Measurements from ENCODE around the gene ZC3H12A.

ZC3H12A gene

GRCh38 chr1:37448185-37448584 lies 26.2 kb upstream of the ZC3H12A start:
- no peak for TF ChIP-seq ZNF8 (CRISPR knock-in tag; IDR thresholded peaks at IDR 0.05)
- TF ChIP-seq ESRRG (CRISPR knock-in tag; IDR thresholded peaks at IDR 0.05): no peak
- TF ChIP-seq, protein P1, sequence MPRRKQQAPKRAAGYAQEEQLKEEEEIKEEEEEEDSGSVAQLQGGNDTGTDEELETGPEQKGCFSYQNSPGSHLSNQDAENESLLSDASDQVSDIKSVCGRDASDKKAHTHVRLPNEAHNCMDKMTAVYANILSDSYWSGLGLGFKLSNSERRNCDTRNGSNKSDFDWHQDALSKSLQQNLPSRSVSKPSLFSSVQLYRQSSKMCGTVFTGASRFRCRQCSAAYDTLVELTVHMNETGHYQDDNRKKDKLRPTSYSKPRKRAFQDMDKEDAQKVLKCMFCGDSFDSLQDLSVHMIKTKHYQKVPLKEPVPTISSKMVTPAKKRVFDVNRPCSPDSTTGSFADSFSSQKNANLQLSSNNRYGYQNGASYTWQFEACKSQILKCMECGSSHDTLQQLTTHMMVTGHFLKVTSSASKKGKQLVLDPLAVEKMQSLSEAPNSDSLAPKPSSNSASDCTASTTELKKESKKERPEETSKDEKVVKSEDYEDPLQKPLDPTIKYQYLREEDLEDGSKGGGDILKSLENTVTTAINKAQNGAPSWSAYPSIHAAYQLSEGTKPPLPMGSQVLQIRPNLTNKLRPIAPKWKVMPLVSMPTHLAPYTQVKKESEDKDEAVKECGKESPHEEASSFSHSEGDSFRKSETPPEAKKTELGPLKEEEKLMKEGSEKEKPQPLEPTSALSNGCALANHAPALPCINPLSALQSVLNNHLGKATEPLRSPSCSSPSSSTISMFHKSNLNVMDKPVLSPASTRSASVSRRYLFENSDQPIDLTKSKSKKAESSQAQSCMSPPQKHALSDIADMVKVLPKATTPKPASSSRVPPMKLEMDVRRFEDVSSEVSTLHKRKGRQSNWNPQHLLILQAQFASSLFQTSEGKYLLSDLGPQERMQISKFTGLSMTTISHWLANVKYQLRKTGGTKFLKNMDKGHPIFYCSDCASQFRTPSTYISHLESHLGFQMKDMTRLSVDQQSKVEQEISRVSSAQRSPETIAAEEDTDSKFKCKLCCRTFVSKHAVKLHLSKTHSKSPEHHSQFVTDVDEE (CRISPR knock-in tag; IDR thresholded peaks at IDR 0.05): no peak
- TF ChIP-seq ZC3H10 (CRISPR knock-in tag; IDR thresholded peaks at IDR 0.05): no peak
- TF ChIP-seq ZFP30 (CRISPR knock-in tag; IDR thresholded peaks at IDR 0.05): no peak
- TF ChIP-seq RARB (CRISPR knock-in tag; IDR thresholded peaks at IDR 0.05): no peak
- TF ChIP-seq SNAI2 (CRISPR knock-in tag; IDR thresholded peaks at IDR 0.05): no peak
- TF ChIP-seq OSR1 (CRISPR knock-in tag; IDR thresholded peaks at IDR 0.05): no peak
- TF ChIP-seq BACH2 (CRISPR knock-in tag; IDR thresholded peaks at IDR 0.05; ENCODE audit: borderline replicate concordance): no peak
- TF ChIP-seq ISL1 (CRISPR knock-in tag; IDR thresholded peaks at IDR 0.05): no peak
- TF ChIP-seq ZFP3 (CRISPR knock-in tag; IDR thresholded peaks at IDR 0.05): no peak
- no peak; the same call in 2 of the 3 replicates for ATAC-seq

DNA sequence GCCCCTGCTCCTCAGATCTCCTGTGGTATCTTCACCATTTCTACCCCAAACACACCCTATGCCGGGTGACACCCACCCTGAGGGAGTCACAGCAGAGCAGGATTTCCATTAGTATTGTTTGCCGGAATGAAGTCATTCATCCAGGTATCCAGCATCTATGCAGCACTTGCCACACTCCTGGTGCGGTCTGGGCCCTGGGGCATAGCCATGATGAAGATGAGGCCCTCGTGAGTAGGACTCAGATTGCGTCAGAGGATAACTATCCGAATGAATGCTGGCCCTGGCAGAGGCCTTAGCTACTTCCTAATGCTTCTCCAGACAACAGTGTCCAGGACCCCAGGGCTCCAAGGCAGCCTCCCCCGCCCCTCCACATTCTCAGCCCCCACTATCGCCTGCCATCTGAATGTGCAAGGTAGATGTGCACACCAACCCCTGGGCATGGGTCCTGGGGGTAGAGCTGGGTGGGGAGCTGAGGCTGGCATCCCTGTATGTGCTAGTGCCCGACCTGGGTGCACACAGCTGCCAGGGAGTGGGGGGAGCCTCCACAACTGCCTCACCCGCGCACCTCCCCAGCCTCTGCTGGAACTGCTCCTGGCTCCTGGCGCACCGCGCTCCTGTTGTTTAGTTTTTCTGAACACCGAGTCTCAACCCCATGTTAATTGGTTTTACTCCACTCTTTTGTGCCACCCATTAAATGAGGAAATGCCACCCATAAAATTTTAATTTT lies 25.5 kb upstream of the ZC3H12A start:
- TF ChIP-seq ZFP3 (CRISPR knock-in tag; IDR thresholded peaks at IDR 0.05) (no peak), ESRRG (CRISPR knock-in tag; IDR thresholded peaks at IDR 0.05) (no peak), RARB (CRISPR knock-in tag; IDR thresholded peaks at IDR 0.05) (no peak), ISL1 (CRISPR knock-in tag; IDR thresholded peaks at IDR 0.05) (no peak), ZNF565 (CRISPR knock-in tag; conservative IDR thresholded peaks at IDR 0.05; ENCODE audit: low read depth) (no peak), TOX (CRISPR knock-in tag; IDR thresholded peaks at IDR 0.05; ENCODE audit: borderline replicate concordance) (no peak), PATZ1 (CRISPR knock-in tag; IDR thresholded peaks at IDR 0.05; ENCODE audit: borderline replicate concordance) (no peak), OSR1 (CRISPR knock-in tag; IDR thresholded peaks at IDR 0.05) (no peak), ZFP30 (CRISPR knock-in tag; IDR thresholded peaks at IDR 0.05) (no peak), SNAI2 (CRISPR knock-in tag; IDR thresholded peaks at IDR 0.05) (no peak), PPARA (CRISPR knock-in tag; IDR thresholded peaks at IDR 0.05; ENCODE audit: borderline replicate concordance) (no peak), ARNTL (CRISPR knock-in tag; IDR thresholded peaks at IDR 0.05; ENCODE audit: borderline replicate concordance, low read depth) (no peak), GLIS3 (CRISPR knock-in tag; IDR thresholded peaks at IDR 0.05) (no peak)
- TF ChIP-seq, protein P1 (CRISPR knock-in tag; IDR thresholded peaks at IDR 0.05): no peak
- ATAC-seq: no peak; the same call in 2 of the 3 replicates

GRCh38 chr1:37449936-37450335 lies 24.4 kb upstream of the ZC3H12A start:
- ATAC-seq: no peak
- TF ChIP-seq TCF4 (CRISPR knock-in tag; IDR thresholded peaks at IDR 0.05; ENCODE audit: borderline replicate concordance) (no peak), ESRRG (CRISPR knock-in tag; IDR thresholded peaks at IDR 0.05) (no peak), POU6F1 (CRISPR knock-in tag; IDR thresholded peaks at IDR 0.05; ENCODE audit: borderline replicate concordance, low read depth) (no peak), CSRNP3 (CRISPR knock-in tag; IDR thresholded peaks at IDR 0.05) (no peak), BACH2 (CRISPR knock-in tag; IDR thresholded peaks at IDR 0.05; ENCODE audit: borderline replicate concordance) (no peak), ZFP30 (CRISPR knock-in tag; IDR thresholded peaks at IDR 0.05) (no peak), OSR1 (CRISPR knock-in tag; IDR thresholded peaks at IDR 0.05) (no peak), RARB (CRISPR knock-in tag; IDR thresholded peaks at IDR 0.05) (no peak), ZNF565 (CRISPR knock-in tag; conservative IDR thresholded peaks at IDR 0.05; ENCODE audit: low read depth) (no peak), CREB5 (CRISPR knock-in tag; IDR thresholded peaks at IDR 0.05; ENCODE audit: low read depth) (no peak)
- TF ChIP-seq, protein P1 (CRISPR knock-in tag; IDR thresholded peaks at IDR 0.05): no peak
